ENCODE data around the gene NCBP2.
A peak's percentile ranks its signal among the peaks of the same experiment; 100 is the strongest.

Gene NCBP2

GRCh38 chr3:196969134-196969659 is 26.9 kb upstream of the NCBP2 start:
- TF ChIP-seq EGR1 (IDR thresholded peaks at IDR 0.05) = no peak
- peak; percentile 49; the same call in 1 of the 2 replicates for TF ChIP-seq YY1 (IDR thresholded peaks at IDR 0.05; ENCODE audit: low read depth)
- no peak for TF ChIP-seq CREB1 (IDR thresholded peaks at IDR 0.05; ENCODE audit: low read depth)
- TF ChIP-seq NFIC (IDR thresholded peaks at IDR 0.05) = no peak
- no peak for TF ChIP-seq USF1 (IDR thresholded peaks at IDR 0.05)
- no peak for TF ChIP-seq FOXM1 (IDR thresholded peaks at IDR 0.05; ENCODE audit: borderline replicate concordance, low read depth)
- no peak for TF ChIP-seq TCF12 (IDR thresholded peaks at IDR 0.05; ENCODE audit: low read depth)
- no peak for TF ChIP-seq EP300 (IDR thresholded peaks at IDR 0.05; ENCODE audit: borderline replicate concordance)
- no peak for TF ChIP-seq REST (IDR thresholded peaks at IDR 0.05; ENCODE audit: low read depth)
- TF ChIP-seq MAX (IDR thresholded peaks at IDR 0.05) = peak; percentile 72
- TF ChIP-seq ZBTB7A (IDR thresholded peaks at IDR 0.05; ENCODE audit: low read depth) = peak; percentile 95
- no peak for TF ChIP-seq TEAD4 (IDR thresholded peaks at IDR 0.05)
- TF ChIP-seq TAF1 (IDR thresholded peaks at IDR 0.05; ENCODE audit: low read depth) = no peak
- no peak for TF ChIP-seq RAD21 (IDR thresholded peaks at IDR 0.05; ENCODE audit: low read depth)

- TF ChIP-seq CEBPB (IDR thresholded peaks at IDR 0.05) = no peak
- TF ChIP-seq ZBTB7A (IDR thresholded peaks at IDR 0.05; ENCODE audit: low read depth) = peak; percentile 72; the same call in 1 of the 2 replicates
These were observed 26.2 kb upstream of the NCBP2 start, which contains the start of gene PIGZ for GRCh38 chr3:196968233-196969133. Gene PIGZ, minus strand, starts transcription at chr3:196968833. Its CDS starts 16,802 bp downstream, at chr3:196952031.

- TF ChIP-seq TAF1 (IDR thresholded peaks at IDR 0.05; ENCODE audit: low read depth) (no peak), YY1 (IDR thresholded peaks at IDR 0.05; ENCODE audit: low read depth) (no peak), CREB1 (IDR thresholded peaks at IDR 0.05; ENCODE audit: low read depth) (no peak), NFIC (IDR thresholded peaks at IDR 0.05) (no peak), REST (IDR thresholded peaks at IDR 0.05; ENCODE audit: low read depth) (no peak), ZBTB7A (IDR thresholded peaks at IDR 0.05; ENCODE audit: low read depth) (no peak), TCF12 (IDR thresholded peaks at IDR 0.05; ENCODE audit: low read depth) (no peak), CEBPB (IDR thresholded peaks at IDR 0.05) (no peak), MAX (IDR thresholded peaks at IDR 0.05) (no peak), USF1 (IDR thresholded peaks at IDR 0.05) (no peak), TEAD4 (IDR thresholded peaks at IDR 0.05) (no peak), EP300 (IDR thresholded peaks at IDR 0.05; ENCODE audit: borderline replicate concordance) (no peak)
These were observed 25.3 kb upstream of the NCBP2 start for GRCh38 chr3:196967412-196968232.

GRCh38 chr3:196966526-196967401 is 24.4 kb upstream of the NCBP2 start:
- TF ChIP-seq REST (IDR thresholded peaks at IDR 0.05; ENCODE audit: low read depth) (no peak), NFIC (IDR thresholded peaks at IDR 0.05) (no peak), RAD21 (IDR thresholded peaks at IDR 0.05; ENCODE audit: low read depth) (no peak), TCF12 (IDR thresholded peaks at IDR 0.05; ENCODE audit: low read depth) (no peak), TEAD4 (IDR thresholded peaks at IDR 0.05) (no peak), ZBTB7A (IDR thresholded peaks at IDR 0.05; ENCODE audit: low read depth) (no peak), EGR1 (IDR thresholded peaks at IDR 0.05) (no peak), TAF1 (IDR thresholded peaks at IDR 0.05; ENCODE audit: low read depth) (no peak)
